ENCODE data around the gene SLC15A2. TPM values are rescaled to one million over a fixed set of nuclear protein-coding genes. Genes with fewer than 3 reads are reported as not detected.
A peak's percentile ranks its signal among the peaks of the same experiment; 100 is the strongest.

SLC15A2 gene
- total RNA-seq, 1 donor from 2014 or later: 0.89 TPM

DNA sequence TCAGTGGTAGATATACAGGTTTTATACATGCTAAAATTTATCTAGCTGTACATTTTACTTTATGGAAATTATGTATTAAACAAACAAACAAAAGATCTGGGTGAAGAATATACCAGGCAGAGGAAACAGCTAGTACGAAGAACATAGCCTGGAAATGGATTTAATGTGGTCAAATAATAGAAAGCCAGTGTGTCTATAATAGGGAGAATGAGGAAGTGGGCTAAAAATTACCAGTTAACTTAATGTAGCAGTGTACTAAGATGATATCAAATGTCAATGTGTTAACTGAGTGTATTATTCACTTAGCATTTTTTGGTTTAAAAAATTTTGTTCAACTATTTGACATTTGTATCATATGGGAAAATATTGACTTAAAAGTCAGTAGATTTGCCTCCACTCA, 22.8 kb upstream of the SLC15A2 start:
- Histone ChIP-seq H3K27me3 (ENCODE audit: insufficient read depth, low read length) (no peaks in the 10 kb centered on the region), H3K9ac (ENCODE audit: low read length) (no peak overlapping the region), H4K20me1 (ENCODE audit: insufficient read depth, low read length) (no peaks in the 10 kb centered on the region), H3K79me2 (ENCODE audit: insufficient read depth, low read length) (no peaks in the 10 kb centered on the region), H3K9me3 (ENCODE audit: insufficient read depth, low read depth, low read length) (no peaks in the 10 kb centered on the region), H3K27ac (ENCODE audit: low read depth, low read length) (no peak overlapping the region), H2AFZ (ENCODE audit: low read depth, low read length) (no peak overlapping the region), H3K4me3 (ENCODE audit: insufficient read depth, low read depth, low read length) (no peak overlapping the region), H3K4me1 (ENCODE audit: insufficient read depth, low read length) (no peaks in the 10 kb centered on the region), H3K36me3 (ENCODE audit: insufficient read depth, low read length) (no peaks in the 10 kb centered on the region), H3K4me2 (ENCODE audit: low read length) (no peak overlapping the region)
- no peaks in the 10 kb centered on the region for H3K36me3 Mint-ChIP-seq (ENCODE audit: low read depth, unreplicated experiment)
- H3K4me3 Mint-ChIP-seq (ENCODE audit: unreplicated experiment): no peak overlapping the region
- H3K27ac Mint-ChIP-seq (ENCODE audit: unreplicated experiment): no peak overlapping the region
- no peak for FAIRE-seq
- no peaks in the 10 kb centered on the region for H3K4me1 Mint-ChIP-seq (ENCODE audit: low read depth, unreplicated experiment)
- no peak for TF ChIP-seq EZH2 (IDR thresholded peaks at IDR 0.05; ENCODE audit: insufficient read depth, low read length)
- TF ChIP-seq, protein P1, sequence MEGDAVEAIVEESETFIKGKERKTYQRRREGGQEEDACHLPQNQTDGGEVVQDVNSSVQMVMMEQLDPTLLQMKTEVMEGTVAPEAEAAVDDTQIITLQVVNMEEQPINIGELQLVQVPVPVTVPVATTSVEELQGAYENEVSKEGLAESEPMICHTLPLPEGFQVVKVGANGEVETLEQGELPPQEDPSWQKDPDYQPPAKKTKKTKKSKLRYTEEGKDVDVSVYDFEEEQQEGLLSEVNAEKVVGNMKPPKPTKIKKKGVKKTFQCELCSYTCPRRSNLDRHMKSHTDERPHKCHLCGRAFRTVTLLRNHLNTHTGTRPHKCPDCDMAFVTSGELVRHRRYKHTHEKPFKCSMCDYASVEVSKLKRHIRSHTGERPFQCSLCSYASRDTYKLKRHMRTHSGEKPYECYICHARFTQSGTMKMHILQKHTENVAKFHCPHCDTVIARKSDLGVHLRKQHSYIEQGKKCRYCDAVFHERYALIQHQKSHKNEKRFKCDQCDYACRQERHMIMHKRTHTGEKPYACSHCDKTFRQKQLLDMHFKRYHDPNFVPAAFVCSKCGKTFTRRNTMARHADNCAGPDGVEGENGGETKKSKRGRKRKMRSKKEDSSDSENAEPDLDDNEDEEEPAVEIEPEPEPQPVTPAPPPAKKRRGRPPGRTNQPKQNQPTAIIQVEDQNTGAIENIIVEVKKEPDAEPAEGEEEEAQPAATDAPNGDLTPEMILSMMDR (IDR thresholded peaks at IDR 0.05; ENCODE audit: insufficient read depth, low read depth, low read length): no peak
- no peaks in the 10 kb centered on the region for H3K27me3 Mint-ChIP-seq (ENCODE audit: low read depth, unreplicated experiment)
- H3K9me3 Mint-ChIP-seq (ENCODE audit: unreplicated experiment): no peaks in the 10 kb centered on the region
- no peak for DNase-seq (ENCODE audit: low read depth)

DNA sequence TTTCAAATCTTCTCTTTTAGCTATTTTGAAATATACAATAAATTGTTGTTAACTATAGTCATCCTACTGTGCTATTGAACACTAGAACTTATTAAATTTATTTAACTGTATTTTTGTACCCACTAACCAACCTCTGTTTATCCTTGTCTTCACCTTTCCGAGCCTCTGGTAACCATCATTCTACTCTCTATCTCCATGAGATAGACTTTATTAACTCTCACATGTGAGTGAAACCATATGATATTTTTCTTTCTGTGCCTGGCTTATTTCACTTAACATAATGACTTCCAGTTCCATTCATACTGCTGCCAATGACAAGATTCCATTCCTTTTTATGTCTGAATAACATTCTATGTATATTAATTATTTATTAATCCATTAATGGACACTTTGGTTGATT, 15.8 kb upstream of the SLC15A2 start:
- H4K20me1 ChIP-seq (ENCODE audit: insufficient read depth, low read length): no peaks in the 10 kb centered on the region
- H3K27ac ChIP-seq (ENCODE audit: low read depth, low read length): no peak overlapping the region
- no peaks in the 10 kb centered on the region for H3K4me1 Mint-ChIP-seq (ENCODE audit: low read depth, unreplicated experiment)
- H3K4me1 ChIP-seq (ENCODE audit: insufficient read depth, low read length): no peaks in the 10 kb centered on the region
- H3K4me3 Mint-ChIP-seq (ENCODE audit: unreplicated experiment): no peak overlapping the region
- H3K27me3 Mint-ChIP-seq (ENCODE audit: low read depth, unreplicated experiment): no peaks in the 10 kb centered on the region
- no peaks in the 10 kb centered on the region for H3K36me3 ChIP-seq (ENCODE audit: insufficient read depth, low read length)
- no peaks in the 10 kb centered on the region for H3K9me3 Mint-ChIP-seq (ENCODE audit: unreplicated experiment)
- H3K36me3 Mint-ChIP-seq (ENCODE audit: low read depth, unreplicated experiment): no peaks in the 10 kb centered on the region
- H3K4me2 ChIP-seq (ENCODE audit: low read length): no peak overlapping the region
- TF ChIP-seq EZH2 (IDR thresholded peaks at IDR 0.05; ENCODE audit: insufficient read depth, low read length): no peak
- TF ChIP-seq, protein P1 (IDR thresholded peaks at IDR 0.05; ENCODE audit: insufficient read depth, low read depth, low read length): no peak
- no peak overlapping the region for H3K27ac Mint-ChIP-seq (ENCODE audit: unreplicated experiment)
- no peak overlapping the region for H3K4me3 ChIP-seq (ENCODE audit: insufficient read depth, low read depth, low read length)
- no peaks in the 10 kb centered on the region for H3K79me2 ChIP-seq (ENCODE audit: insufficient read depth, low read length)
- FAIRE-seq: no peak
- no peaks in the 10 kb centered on the region for H3K9me3 ChIP-seq (ENCODE audit: insufficient read depth, low read depth, low read length)
- DNase-seq (ENCODE audit: low read depth): no peak
- H3K9ac ChIP-seq (ENCODE audit: low read length): no peak overlapping the region
- H3K27me3 ChIP-seq (ENCODE audit: insufficient read depth, low read length): no peaks in the 10 kb centered on the region
- H2AFZ ChIP-seq (ENCODE audit: low read depth, low read length): no peak overlapping the region

DNA sequence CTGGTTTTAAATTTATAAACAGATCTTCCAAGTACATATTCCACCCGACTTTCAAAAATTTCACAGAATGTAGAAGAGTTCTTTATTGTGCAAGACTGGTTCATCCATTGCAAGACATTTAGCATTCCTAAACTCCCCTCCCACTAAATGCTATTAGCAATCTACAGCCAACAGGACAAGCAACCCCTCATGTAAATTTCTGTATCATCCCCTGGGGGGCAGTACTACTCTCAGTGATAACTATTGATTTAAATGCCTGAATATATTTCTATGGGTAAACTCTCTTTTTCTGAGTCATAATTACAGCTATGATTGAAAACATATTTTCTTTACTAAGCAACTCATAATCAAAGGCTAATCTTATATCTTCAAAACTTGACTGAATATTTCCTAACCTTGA, 10.7 kb upstream of the SLC15A2 start:
- H3K9ac ChIP-seq (ENCODE audit: low read length): no peak overlapping the region
- no peaks in the 10 kb centered on the region for H3K9me3 ChIP-seq (ENCODE audit: insufficient read depth, low read depth, low read length)
- H3K36me3 Mint-ChIP-seq (ENCODE audit: low read depth, unreplicated experiment): no peaks in the 10 kb centered on the region
- H3K4me3 ChIP-seq (ENCODE audit: insufficient read depth, low read depth, low read length): no peak overlapping the region
- H3K4me1 ChIP-seq (ENCODE audit: insufficient read depth, low read length): no peaks in the 10 kb centered on the region
- no peak overlapping the region for H3K27ac ChIP-seq (ENCODE audit: low read depth, low read length)
- H3K4me1 Mint-ChIP-seq (ENCODE audit: low read depth, unreplicated experiment): peaks cover 10% of the 10 kb centered on the region
- no peaks in the 10 kb centered on the region for H3K27me3 Mint-ChIP-seq (ENCODE audit: low read depth, unreplicated experiment)
- no peaks in the 10 kb centered on the region for H3K36me3 ChIP-seq (ENCODE audit: insufficient read depth, low read length)
- H3K9me3 Mint-ChIP-seq (ENCODE audit: unreplicated experiment): no peaks in the 10 kb centered on the region
- H3K79me2 ChIP-seq (ENCODE audit: insufficient read depth, low read length): no peaks in the 10 kb centered on the region
- no peaks in the 10 kb centered on the region for H3K27me3 ChIP-seq (ENCODE audit: insufficient read depth, low read length)
- DNase-seq (ENCODE audit: low read depth): peak; percentile 14
- H3K27ac Mint-ChIP-seq (ENCODE audit: unreplicated experiment): no peak overlapping the region
- TF ChIP-seq, protein P1 (IDR thresholded peaks at IDR 0.05; ENCODE audit: insufficient read depth, low read depth, low read length): peak; percentile 28
- no peak for TF ChIP-seq EZH2 (IDR thresholded peaks at IDR 0.05; ENCODE audit: insufficient read depth, low read length)
- no peak overlapping the region for H3K4me3 Mint-ChIP-seq (ENCODE audit: unreplicated experiment)
- no peak for FAIRE-seq
- H3K4me2 ChIP-seq (ENCODE audit: low read length): no peak overlapping the region
- H4K20me1 ChIP-seq (ENCODE audit: insufficient read depth, low read length): no peaks in the 10 kb centered on the region
- H2AFZ ChIP-seq (ENCODE audit: low read depth, low read length): no peak overlapping the region
